K562 treated with DMSO at 1 percent for 48 hours (cell line): ENCODE results near the gene AP1M1. TPM values are rescaled to one million over a fixed set of nuclear protein-coding genes. Genes with fewer than 3 reads are reported as not detected.

ENCODE experiments used
- total RNA-seq: library from RNA; unstranded; fragments of 300-600 nt; gene quantifications from 2 replicates; pipeline ENCODE4 v1.2.3, GENCODE V29; 2022; ENCODE audit warnings: low replicate concordance; ENCODE audit errors: extremely low read depth

Gene AP1M1
- not detected in 2 replicates for total RNA-seq

DNA sequence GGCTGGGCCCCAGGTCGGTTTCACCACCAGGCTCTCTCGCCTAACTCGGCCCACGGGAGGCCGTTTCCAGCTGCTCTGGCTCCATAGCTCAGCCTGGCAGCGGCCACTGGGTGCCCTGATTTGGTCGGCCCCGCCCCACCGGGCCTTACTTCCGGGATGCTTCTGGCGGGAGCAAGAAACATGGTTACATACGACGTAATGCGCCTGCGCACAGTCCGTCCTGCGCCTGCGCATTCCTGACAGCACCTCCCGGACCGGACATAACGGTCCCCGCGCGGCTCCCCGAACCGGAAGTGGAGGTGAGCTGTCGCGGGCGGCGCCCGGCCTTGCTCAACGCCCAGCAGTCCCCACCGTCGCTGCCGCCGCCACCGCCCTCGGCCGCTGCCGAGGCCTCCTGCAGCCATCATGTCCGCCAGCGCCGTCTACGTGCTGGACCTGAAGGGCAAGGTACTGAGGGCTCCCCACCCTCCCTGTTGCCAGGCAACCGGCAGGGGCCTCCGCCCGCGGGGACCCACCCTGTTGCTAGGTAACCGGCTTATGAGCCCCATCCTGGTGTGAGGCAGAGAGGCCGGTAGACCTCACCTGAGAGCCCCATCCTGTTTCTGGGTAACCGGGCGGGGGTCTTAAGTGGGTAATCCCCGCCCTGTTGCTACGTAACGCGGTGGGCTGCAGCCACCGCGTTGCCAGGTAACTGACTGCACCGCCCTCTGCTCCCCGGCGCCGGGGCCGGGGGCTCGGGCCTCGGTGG is at the start of gene AP1M1:
Gene AP1M1 (plus strand): TSS at position 290 of the 748 bp plus-strand sequence. CDS start 116 bp downstream, at position 406.

DNA sequence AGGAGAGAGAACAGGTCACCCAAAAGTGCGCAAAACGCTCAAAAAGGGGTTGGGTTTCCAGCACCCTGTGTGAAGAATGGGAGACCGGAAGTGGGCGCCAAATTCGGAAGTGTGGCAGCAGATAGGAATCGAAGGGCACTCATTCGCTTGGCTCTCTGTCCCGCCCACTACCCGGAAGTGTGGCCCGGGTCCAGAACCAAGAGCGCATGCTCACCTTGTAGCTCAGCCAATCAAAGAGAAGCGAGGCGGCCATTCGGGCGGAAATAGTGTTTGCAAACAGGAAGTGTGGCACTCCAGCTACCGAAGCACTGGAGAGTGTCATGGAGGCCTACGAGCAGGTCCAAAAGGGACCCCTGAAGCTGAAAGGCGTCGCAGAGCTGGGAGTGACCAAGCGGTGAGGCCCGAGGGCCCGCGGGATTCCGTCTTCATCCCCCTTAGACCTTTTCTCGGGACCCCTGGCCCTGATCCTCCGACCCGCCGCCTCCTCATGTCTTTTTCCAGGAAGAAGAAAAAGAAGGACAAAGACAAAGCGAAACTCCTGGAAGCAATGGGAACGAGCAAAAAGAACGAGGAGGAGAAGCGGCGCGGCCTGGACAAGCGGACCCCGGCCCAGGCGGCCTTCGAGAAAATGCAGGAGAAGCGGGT is 12.5 kb upstream of the AP1M1 start, which contains the start of gene FAM32A:
Gene FAM32A (plus strand): TSS at position 288 of the 645 bp plus-strand sequence. CDS start 33 bp downstream, at position 321.

Other genes with a start within 250 kb of the AP1M1 start
- gene OR10H4, start 248.9 kb upstream of the AP1M1 start, total RNA-seq = not detected in 2 replicates
- gene TPM4, start 121.4 kb upstream of the AP1M1 start, total RNA-seq = not detected in 2 replicates
- not detected in 2 replicates for gene RAB8A, start 86.0 kb upstream of the AP1M1 start, total RNA-seq
- not detected in 2 replicates for gene HSH2D, start 54.2 kb upstream of the AP1M1 start, total RNA-seq
- gene CIB3, start 24.4 kb upstream of the AP1M1 start, total RNA-seq = not detected in 2 replicates
- gene FAM32A, start 12.5 kb upstream of the AP1M1 start, total RNA-seq = not detected in 2 replicates
- not detected in 2 replicates for gene KLF2, start 126.9 kb downstream of the AP1M1 start, total RNA-seq